H9 (cell line): ENCODE measurements around the gene SEMA5A. TPM values are rescaled to one million over a fixed set of nuclear protein-coding genes. Genes with fewer than 3 reads are reported as not detected.

ENCODE experiments used
- DNase-seq: peaks from one replicate; pipeline ENCODE4 v3.0.0-alpha.2; 2017
- H2AFZ ChIP-seq: one replicate; pipeline ENCODE4 v1.6.1; 2013; ENCODE audit warnings: mild to moderate bottlenecking, low read length, control low read depth, moderate library complexity
- H2AK5ac ChIP-seq: 2 replicates; pipeline ENCODE4 v1.6.1; 2013; ENCODE audit warnings: low read length, control low read depth, mixed read lengths; ENCODE audit not compliant: insufficient read length
- H2BK120ac ChIP-seq: one replicate; pipeline ENCODE4 v1.6.1; 2013; ENCODE audit warnings: low read depth, mild to moderate bottlenecking, low read length, control low read depth, inconsistent platforms; ENCODE audit not compliant: poor library complexity, severe bottlenecking
- H2BK12ac ChIP-seq: 2 replicates; pipeline ENCODE4 v1.6.1; 2013; ENCODE audit warnings: low read length, control low read depth, mixed read lengths, low read depth; ENCODE audit not compliant: insufficient read length
- H2BK15ac ChIP-seq: 2 replicates; pipeline ENCODE4 v1.6.1; 2013; ENCODE audit warnings: low read depth, low read length, control low read depth
- H2BK20ac ChIP-seq: one replicate; pipeline ENCODE4 v1.6.1; 2013; ENCODE audit warnings: low read depth, mild to moderate bottlenecking, low read length, control low read depth, inconsistent platforms; ENCODE audit not compliant: poor library complexity, severe bottlenecking
- H2BK5ac ChIP-seq: 2 replicates; pipeline ENCODE4 v1.6.1; 2013; ENCODE audit warnings: low read length, control low read depth, mixed read lengths; ENCODE audit not compliant: insufficient read length
- H3K14ac ChIP-seq: 2 replicates; pipeline ENCODE4 v1.6.1; 2013; ENCODE audit warnings: low read length, control low read depth; ENCODE audit not compliant: insufficient read depth
- H3K18ac ChIP-seq: 2 replicates; pipeline ENCODE4 v1.6.1; 2013; ENCODE audit warnings: low read depth, mild to moderate bottlenecking, mixed read lengths, low read length, control low read depth; ENCODE audit not compliant: insufficient read length
- H3K23ac ChIP-seq: 2 replicates; pipeline ENCODE4 v1.6.1; 2013; ENCODE audit warnings: low read length, control low read depth, mixed read lengths, low read depth; ENCODE audit not compliant: insufficient read length
- H3K23me2 ChIP-seq: 2 replicates; pipeline ENCODE4 v1.6.1; 2013; ENCODE audit warnings: low read depth, mild to moderate bottlenecking, mixed read lengths, low read length, control low read depth; ENCODE audit not compliant: insufficient read length, poor library complexity, severe bottlenecking
- H3K27ac ChIP-seq: 2 replicates; pipeline ENCODE4 v1.5.1; 2013; ENCODE audit warnings: low read length, control low read depth, mixed read lengths, low read depth; ENCODE audit not compliant: insufficient read length
- H3K27me3 ChIP-seq: 2 replicates; pipeline ENCODE4 v1.6.1; 2013; ENCODE audit warnings: low read length, control low read depth, inconsistent platforms; ENCODE audit not compliant: insufficient read depth
- H3K4ac ChIP-seq: 2 replicates; pipeline ENCODE4 v1.6.1; 2013; ENCODE audit warnings: low read depth, mild to moderate bottlenecking, control low read depth, inconsistent platforms, low read length, moderate library complexity
- H3K4me1 ChIP-seq: 2 replicates; pipeline ENCODE4 v1.6.1; 2013; ENCODE audit warnings: low read length, control low read depth, inconsistent platforms; ENCODE audit not compliant: insufficient read depth
- H3K4me2 ChIP-seq: 2 replicates; pipeline ENCODE4 v1.6.1; 2013; ENCODE audit warnings: low read length, control low read depth, mixed read lengths; ENCODE audit not compliant: insufficient read length, insufficient read depth
- H3K56ac ChIP-seq: 2 replicates; pipeline ENCODE4 v1.6.1; 2013; ENCODE audit warnings: low read depth, mild to moderate bottlenecking, mixed read lengths, low read length, control low read depth; ENCODE audit not compliant: insufficient read length
- H3K79me1 ChIP-seq: 2 replicates; pipeline ENCODE4 v1.6.1; 2013; ENCODE audit warnings: low read depth, mild to moderate bottlenecking, moderate library complexity, low read length, control low read depth, inconsistent platforms; ENCODE audit not compliant: insufficient read depth, poor library complexity, severe bottlenecking
- H3K79me2 ChIP-seq: 2 replicates; pipeline ENCODE4 v1.6.1; 2013; ENCODE audit warnings: low read length, control low read depth, inconsistent platforms; ENCODE audit not compliant: insufficient read depth
- H3K9ac ChIP-seq: 2 replicates; pipeline ENCODE4 v1.6.1; 2013; ENCODE audit warnings: low read length, control low read depth, mixed read lengths; ENCODE audit not compliant: insufficient read length; ENCODE audit errors: extremely low read depth
- H3K9me3 ChIP-seq: one replicate; pipeline ENCODE4 v1.6.1; 2013; ENCODE audit warnings: low read depth, low read length, inconsistent platforms; ENCODE audit not compliant: control insufficient read depth
- H3T11ph ChIP-seq: one replicate; pipeline ENCODE4 v1.6.1; 2013; ENCODE audit warnings: mild to moderate bottlenecking, low read length, control low read depth, inconsistent platforms
- H4K20me1 ChIP-seq: one replicate; pipeline ENCODE4 v1.6.1; 2013; ENCODE audit not compliant: control insufficient read depth, insufficient read length, insufficient read depth
- H4K5ac ChIP-seq: 2 replicates; pipeline ENCODE4 v1.6.1; 2013; ENCODE audit warnings: low read depth, mild to moderate bottlenecking, mixed read lengths, low read length, control low read depth; ENCODE audit not compliant: insufficient read length
- H4K8ac ChIP-seq: replicated peaks from 2 replicates; pipeline ENCODE4 v1.6.1; 2013; ENCODE audit warnings: low read length, control low read depth, mixed read lengths, low read depth; ENCODE audit not compliant: insufficient read length
- H4K91ac ChIP-seq: 2 replicates; pipeline ENCODE4 v1.6.1; 2013; ENCODE audit warnings: low read depth, mild to moderate bottlenecking, moderate library complexity, mixed read lengths, low read length, control low read depth; ENCODE audit not compliant: insufficient read length
- H3K27ac Mint-ChIP-seq, 3 experiments: 2 replicates in 2 of 3; 3 replicates in 1 of 3; pipeline ENCODE4 v1.8.0; 2020 to 2021; ENCODE audit warnings: mixed read lengths in 3 of 3, mild to moderate bottlenecking in 1 of 3, moderate library complexity in 1 of 3
- H3K27me3 Mint-ChIP-seq: 2 replicates; pipeline ENCODE4 v1.8.0; 2021; ENCODE audit warnings: low read depth, mild to moderate bottlenecking, moderate library complexity, mixed read lengths
- H3K36me3 Mint-ChIP-seq, 3 experiments: 2 replicates in 2 of 3; 3 replicates in 1 of 3; pipeline ENCODE4 v1.8.0; 2020 to 2021; ENCODE audit warnings: low read depth in 3 of 3, mixed read lengths in 3 of 3; ENCODE audit not compliant: insufficient read depth in 1 of 3
- H3K4me1 Mint-ChIP-seq, 2 experiments: 2 replicates each; pipeline ENCODE4 v1.8.0; 2020; ENCODE audit warnings: mixed read lengths in 2 of 2
- H3K4me3 Mint-ChIP-seq, 2 experiments: 2 replicates in 1 of 2; 3 replicates in 1 of 2; pipeline ENCODE4 v1.8.0; 2020 to 2021; ENCODE audit warnings: mild to moderate bottlenecking in 2 of 2, mixed read lengths in 2 of 2, moderate library complexity in 1 of 2
- H3K9me3 Mint-ChIP-seq, 2 experiments: 2 replicates in 1 of 2; 3 replicates in 1 of 2; pipeline ENCODE4 v1.8.0; 2020; ENCODE audit warnings: mild to moderate bottlenecking in 2 of 2, mixed read lengths in 2 of 2, moderate library complexity in 1 of 2
- WGBS: extraction: QIAGEN DNeasy Blood & Tissue Kit; methylation state at CpG from one replicate; pipeline ENCODE4 v1.1.7; 2013; ENCODE audit warnings: missing lambda C conversion rate, low lambda C conversion rate, mixed read lengths; ENCODE audit not compliant: insufficient read length; ENCODE audit errors: extremely low coverage; 5-methylcytosine and 5-hydroxymethylcytosine counted together
- total RNA-seq: library from RNA; stranded (reverse); gene quantifications from 2 replicates; pipeline ENCODE4 v1.2.1, GENCODE V29; 2021
- TF ChIP-seq, protein P1 (sequence below): fragments of 200-600 bp; sonication (generic); conservative IDR thresholded peaks from 3 replicates; pipeline ENCODE4 v1.8.0; 2021; ENCODE audit warnings: antibody characterized with exemption, mild to moderate bottlenecking

Gene SEMA5A
- total RNA-seq, 1 experiment from 2014 or later, result 4.3 TPM

GRCh38 chr5:9348401-9348996 lies 197.4 kb downstream of the SEMA5A start:
- no peak overlapping the region for H3K23ac ChIP-seq
- no peak overlapping the region for H2AK5ac ChIP-seq
- H3K4me3 Mint-ChIP-seq, result no peak overlapping the region
- TF ChIP-seq, protein P1, sequence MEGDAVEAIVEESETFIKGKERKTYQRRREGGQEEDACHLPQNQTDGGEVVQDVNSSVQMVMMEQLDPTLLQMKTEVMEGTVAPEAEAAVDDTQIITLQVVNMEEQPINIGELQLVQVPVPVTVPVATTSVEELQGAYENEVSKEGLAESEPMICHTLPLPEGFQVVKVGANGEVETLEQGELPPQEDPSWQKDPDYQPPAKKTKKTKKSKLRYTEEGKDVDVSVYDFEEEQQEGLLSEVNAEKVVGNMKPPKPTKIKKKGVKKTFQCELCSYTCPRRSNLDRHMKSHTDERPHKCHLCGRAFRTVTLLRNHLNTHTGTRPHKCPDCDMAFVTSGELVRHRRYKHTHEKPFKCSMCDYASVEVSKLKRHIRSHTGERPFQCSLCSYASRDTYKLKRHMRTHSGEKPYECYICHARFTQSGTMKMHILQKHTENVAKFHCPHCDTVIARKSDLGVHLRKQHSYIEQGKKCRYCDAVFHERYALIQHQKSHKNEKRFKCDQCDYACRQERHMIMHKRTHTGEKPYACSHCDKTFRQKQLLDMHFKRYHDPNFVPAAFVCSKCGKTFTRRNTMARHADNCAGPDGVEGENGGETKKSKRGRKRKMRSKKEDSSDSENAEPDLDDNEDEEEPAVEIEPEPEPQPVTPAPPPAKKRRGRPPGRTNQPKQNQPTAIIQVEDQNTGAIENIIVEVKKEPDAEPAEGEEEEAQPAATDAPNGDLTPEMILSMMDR, result no peak
- no peaks in the 10 kb centered on the region for H3K79me2 ChIP-seq
- no peak overlapping the region for H3K4me2 ChIP-seq
- H3K4me1 Mint-ChIP-seq, result 0 out of 4 replicates have a peak, but pooled peaks cover 0 to 2% of the 10 kb centered on the region in 2 experiments
- no peaks in the 10 kb centered on the region for H3K27me3 ChIP-seq
- no peak overlapping the region for H3T11ph ChIP-seq
- no peaks in the 10 kb centered on the region for H3K9me3 ChIP-seq
- no peaks in the 10 kb centered on the region for H3K23me2 ChIP-seq
- no peak overlapping the region for H3K18ac ChIP-seq
- H2BK12ac ChIP-seq, result no peak overlapping the region
- H2AFZ ChIP-seq, result no peak overlapping the region
- no peak for DNase-seq
- H4K91ac ChIP-seq, result no peak overlapping the region
- H3K56ac ChIP-seq, result no peak overlapping the region
- no peak overlapping the region for H2BK15ac ChIP-seq
- H4K8ac ChIP-seq, result no peak overlapping the region
- no peaks in the 10 kb centered on the region for H3K36me3 Mint-ChIP-seq
- H2BK120ac ChIP-seq, result no peak overlapping the region
- H2BK5ac ChIP-seq, result no peak overlapping the region
- H4K20me1 ChIP-seq, result no peaks in the 10 kb centered on the region
- WGBS, result no CpG with 5 or more reads among the region's 5 CpGs
- no peak overlapping the region for H3K27ac Mint-ChIP-seq
- H4K5ac ChIP-seq, result no peak overlapping the region
- H2BK20ac ChIP-seq, result no peak overlapping the region
- H3K9ac ChIP-seq, result no peak overlapping the region
- H3K9me3 Mint-ChIP-seq, result no peaks in the 10 kb centered on the region
- no peak overlapping the region for H3K4ac ChIP-seq
- H3K79me1 ChIP-seq, result no peaks in the 10 kb centered on the region
- no peaks in the 10 kb centered on the region; the same call in 1 of the 2 replicates for H3K27me3 Mint-ChIP-seq
- H3K14ac ChIP-seq, result no peak overlapping the region
- H3K27ac ChIP-seq, result no peak overlapping the region
- H3K4me1 ChIP-seq, result no peaks in the 10 kb centered on the region
